ENCODE data around the gene ADRB2.
A peak's percentile ranks its signal among the peaks of the same experiment; 100 is the strongest.

ADRB2 gene

GRCh38 chr5:148831590-148832565, 5.5 kb downstream of the ADRB2 start:
- no peak for DNase-seq (ENCODE audit: low read depth)

DNA sequence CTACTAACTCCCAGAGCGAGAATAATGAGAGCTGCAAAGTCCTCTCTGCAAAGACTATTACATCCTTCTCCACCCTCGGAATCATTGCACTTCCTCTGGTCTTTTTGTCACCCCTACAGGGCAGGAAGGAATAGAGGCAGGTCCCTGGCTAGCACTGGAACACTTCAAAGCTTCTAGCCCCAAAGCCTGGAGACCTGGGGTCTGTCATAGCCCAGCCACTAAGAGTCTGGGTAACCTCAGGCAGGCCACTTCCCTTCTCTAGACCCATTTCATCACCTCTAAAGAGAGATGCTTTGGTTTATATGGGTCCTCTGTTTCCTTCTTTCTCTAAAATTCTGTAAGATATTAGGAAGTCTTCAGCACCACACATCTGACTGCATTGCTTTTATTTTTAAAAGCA, 6.7 kb downstream of the ADRB2 start:
- no peak for DNase-seq (ENCODE audit: low read depth)

DNA sequence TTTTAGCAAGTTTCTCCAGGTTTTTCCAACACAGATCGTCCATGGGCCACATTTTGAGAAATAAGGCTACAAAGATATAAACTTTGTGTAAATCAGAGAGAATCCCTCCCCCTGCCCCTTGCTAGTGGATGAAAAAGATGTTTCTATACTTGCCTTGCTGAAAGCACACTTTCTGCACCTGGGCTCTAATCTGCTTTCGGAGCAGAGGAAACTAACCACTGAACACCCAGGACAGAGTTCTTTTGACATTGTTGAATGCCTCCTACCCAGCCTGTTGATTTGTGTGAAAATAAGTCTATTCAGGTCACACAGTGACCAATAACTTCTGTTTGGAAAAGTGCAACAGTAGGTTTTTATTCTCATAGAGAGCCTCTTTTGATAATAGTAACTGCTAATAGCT, 7.5 kb downstream of the ADRB2 start:
- DNase-seq (ENCODE audit: low read depth), result no peak

- no peak for DNase-seq (ENCODE audit: low read depth)
Measured at GRCh38 chr5:148834689-148835088, 8.3 kb downstream of the ADRB2 start.

GRCh38 chr5:148836272-148837250, 10.2 kb downstream of the ADRB2 start:
- no peak for DNase-seq (ENCODE audit: low read depth)

DNA sequence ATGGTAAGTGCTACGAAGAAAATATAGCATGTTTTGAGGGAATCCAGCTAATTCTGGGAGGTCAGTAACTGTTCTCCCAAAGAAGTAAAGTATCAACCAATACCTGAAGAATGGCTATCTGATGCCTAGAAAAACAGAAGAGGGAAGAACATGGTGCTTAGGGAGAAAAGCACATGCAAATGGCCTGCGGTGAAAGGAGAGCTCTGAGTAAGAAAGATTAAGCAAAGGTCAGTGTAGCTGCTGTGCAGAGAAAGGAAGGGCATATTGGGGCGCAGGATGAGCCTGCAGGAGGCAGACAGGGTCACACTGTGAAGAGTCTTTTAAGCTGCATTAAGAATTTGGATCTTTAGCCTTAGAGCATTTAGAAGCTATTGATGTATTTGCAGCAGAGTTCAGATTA, 11.0 kb downstream of the ADRB2 start:
- no peak for DNase-seq (ENCODE audit: low read depth)

- no peak for DNase-seq (ENCODE audit: low read depth)
Measured at GRCh38 chr5:148838357-148838756, 11.9 kb downstream of the ADRB2 start.

DNA sequence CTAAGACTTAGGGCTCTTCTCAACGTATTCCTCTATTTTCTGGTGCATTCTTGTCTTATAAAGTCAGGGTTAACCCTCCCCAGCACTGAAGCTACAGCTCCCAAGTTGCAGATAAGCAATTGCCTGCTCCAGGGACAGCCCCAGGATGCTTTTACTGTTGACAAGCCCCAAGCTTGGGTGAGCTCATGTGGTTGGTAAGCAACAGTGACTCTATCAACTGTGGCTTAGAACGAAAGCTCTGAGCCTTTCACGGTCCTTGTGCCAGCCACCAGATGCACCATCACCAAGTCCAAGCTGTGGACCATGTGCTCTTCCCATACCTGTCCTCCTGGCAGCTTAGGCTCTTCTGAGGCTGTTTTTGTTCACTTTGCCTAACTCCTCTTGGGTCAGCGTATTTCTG, 13.5 kb downstream of the ADRB2 start:
- no peak for DNase-seq (ENCODE audit: low read depth)

DNA sequence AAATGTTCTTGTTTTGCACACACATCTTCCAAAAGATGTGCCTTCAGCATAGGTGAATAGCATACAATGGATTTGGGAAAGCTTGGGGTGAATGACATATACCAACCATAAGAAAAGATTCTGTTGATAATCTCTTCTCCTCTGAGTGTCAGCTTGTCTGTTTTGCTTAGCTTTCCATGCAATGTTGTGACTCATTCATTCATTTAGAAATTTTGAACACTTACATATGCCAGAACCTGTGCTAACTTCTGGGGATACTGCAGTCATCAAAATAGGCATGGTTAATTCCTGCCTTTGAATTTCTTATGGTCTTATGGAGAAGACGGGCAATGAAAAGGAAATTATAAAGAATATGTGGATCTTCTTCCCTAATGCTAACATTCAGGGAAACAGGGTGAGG, 14.1 kb downstream of the ADRB2 start:
- no peak for DNase-seq (ENCODE audit: low read depth)

DNA sequence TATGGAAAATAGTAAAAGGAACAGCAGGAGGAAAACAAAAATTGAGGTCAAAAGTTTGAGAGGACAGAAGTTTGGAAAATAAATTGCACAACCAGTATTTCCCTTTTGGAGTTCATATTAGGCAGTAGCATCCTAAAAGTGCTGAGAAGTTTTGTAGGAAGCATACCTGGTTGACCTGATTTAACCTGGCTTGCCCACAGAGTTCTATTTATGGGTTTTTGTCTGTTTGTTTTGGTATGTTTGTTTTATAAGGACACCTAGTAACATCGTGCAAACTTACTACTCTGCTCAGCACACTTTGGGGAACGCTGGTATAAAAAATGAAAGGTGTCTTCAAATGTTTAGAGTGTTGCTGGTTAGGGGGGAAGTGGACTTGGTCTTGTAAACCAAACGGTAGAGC, 15.1 kb downstream of the ADRB2 start:
- DNase-seq (ENCODE audit: low read depth), result no peak

- no peak for DNase-seq (ENCODE audit: low read depth)
Measured at GRCh38 chr5:148842161-148842560, 15.8 kb downstream of the ADRB2 start.

- DNase-seq (ENCODE audit: low read depth), result no peak
Measured at GRCh38 chr5:148843510-148844318, 17.3 kb downstream of the ADRB2 start.

GRCh38 chr5:148844433-148845280, 18.2 kb downstream of the ADRB2 start:
- DNase-seq (ENCODE audit: low read depth), result no peak

GRCh38 chr5:148846930-148847329, 20.5 kb downstream of the ADRB2 start:
- DNase-seq (ENCODE audit: low read depth), result no peak

DNA sequence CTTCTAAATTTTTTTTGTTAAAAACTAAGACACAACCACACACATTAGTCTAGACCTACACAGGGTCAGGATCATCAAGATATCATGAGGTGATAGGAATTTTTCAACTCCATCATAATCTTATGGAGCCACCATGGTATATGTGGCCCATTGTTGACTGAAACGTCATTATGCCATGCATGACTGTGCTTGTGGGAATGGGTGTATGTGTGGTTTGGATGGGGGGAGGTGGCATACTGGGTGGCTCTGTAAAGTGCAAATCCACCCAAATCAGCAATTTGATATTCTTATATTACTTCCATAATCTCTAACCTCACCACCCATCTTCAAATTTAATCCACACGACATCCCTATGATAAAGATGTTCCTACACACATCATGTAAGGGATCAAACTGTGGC, 21.0 kb downstream of the ADRB2 start:
- DNase-seq (ENCODE audit: low read depth), result no peak

DNA sequence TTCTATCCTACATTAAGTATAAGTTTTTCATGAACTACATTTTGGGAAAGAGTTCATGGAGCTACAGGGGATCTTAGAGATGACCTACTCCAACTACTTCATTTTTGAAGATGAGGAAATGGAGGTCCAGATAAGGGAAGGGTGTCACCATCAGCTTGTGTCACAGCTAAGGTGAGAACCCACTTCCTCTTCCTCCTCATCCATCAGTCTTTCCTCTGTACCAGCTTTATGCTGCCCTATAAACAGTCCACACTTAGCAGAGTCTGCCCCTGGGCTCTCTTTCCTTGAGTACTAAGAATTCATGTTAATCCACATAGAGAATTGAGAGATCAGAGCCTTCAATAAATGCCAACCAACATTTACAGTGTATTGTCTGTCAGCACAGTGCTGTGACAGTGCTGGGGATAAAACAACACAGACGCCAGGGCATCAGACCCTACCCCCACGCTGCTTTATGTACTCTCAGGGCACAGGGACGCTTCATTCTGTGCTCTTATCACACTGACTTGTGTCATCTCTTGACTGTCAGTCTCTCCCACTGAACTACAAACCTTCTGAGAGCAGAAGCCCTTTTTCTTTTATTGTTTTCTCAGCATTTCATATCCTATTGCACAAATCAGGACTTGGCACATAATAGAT, 22.1 kb downstream of the ADRB2 start:
- no peak for DNase-seq (ENCODE audit: low read depth)

DNA sequence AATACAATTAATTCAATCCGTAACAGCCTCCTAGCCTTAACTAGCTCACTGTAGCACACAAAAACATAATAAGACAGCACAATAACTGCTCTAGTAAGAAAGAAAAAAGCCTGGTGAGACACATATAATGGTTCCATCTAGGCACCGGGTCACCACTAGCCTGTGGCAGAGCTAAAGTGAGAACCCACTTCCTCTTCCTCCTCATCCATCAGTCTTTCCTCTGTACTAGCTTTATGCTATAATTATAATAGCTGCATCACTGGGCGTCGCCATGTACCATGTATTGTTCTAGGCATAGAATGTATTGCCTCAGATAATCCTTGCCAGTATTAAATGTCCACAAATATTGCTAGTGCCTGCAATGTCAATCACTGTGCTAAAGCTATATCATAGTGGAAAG, 23.1 kb downstream of the ADRB2 start:
- DNase-seq (ENCODE audit: low read depth), result no peak

- DNase-seq (ENCODE audit: low read depth), result no peak
Measured at GRCh38 chr5:148850836-148851235, 24.4 kb downstream of the ADRB2 start.

DNA sequence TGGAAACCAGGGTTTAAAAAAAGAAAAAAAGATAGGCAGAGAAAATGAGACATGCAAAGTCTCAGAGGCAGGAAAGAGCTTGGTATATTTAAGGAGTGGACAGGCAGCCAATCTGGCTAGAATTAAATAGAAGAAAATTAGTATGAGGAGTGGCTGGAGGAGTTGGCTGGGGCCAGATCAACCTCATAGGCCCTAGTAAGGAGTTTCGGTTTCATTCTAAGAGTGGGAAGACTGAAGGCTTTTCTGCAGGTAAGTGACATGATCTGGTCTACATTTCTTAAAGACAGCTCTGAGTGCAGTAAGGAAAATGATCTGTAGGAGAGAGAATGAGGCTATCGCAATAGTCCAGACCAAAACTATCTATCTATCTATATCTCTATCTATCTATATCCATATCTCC, 27.5 kb downstream of the ADRB2 start:
- DNase-seq (ENCODE audit: low read depth), result no peak

GRCh38 chr5:148855249-148856008, 29.0 kb downstream of the ADRB2 start:
- DNase-seq (ENCODE audit: low read depth), result peak; percentile 9

Measured in stimulated activated CD8-positive, alpha-beta memory T cell treated with anti-CD3 and anti-CD28 coated beads, Interleukin-12 subunit alpha, Interleukin-12 subunit beta, amount 100 ng/mL, for 1 hour (primary cell).